Mucosa of rectum (tissue), 2 donors: Measurements from ENCODE around the gene FOXN4.

ENCODE experiments used
- H3K27ac ChIP-seq, 2 donors: one replicate each; pipeline ENCODE4 v1.7.0; 2013; ENCODE audit warnings: inconsistent platforms in 2 of 2, low read depth in 2 of 2, low read length in 2 of 2
- H3K27me3 ChIP-seq, 2 donors: one replicate each; pipeline ENCODE4 v1.7.0; 2013; ENCODE audit warnings: low read length in 2 of 2; ENCODE audit not compliant: control insufficient read depth in 2 of 2, insufficient read depth in 2 of 2
- H3K36me3 ChIP-seq, 2 donors: one replicate each; pipeline ENCODE4 v1.7.0; 2013; ENCODE audit warnings: low read length in 2 of 2; ENCODE audit not compliant: control insufficient read depth in 2 of 2, insufficient read depth in 2 of 2
- H3K4me1 ChIP-seq, 2 donors: one replicate each; pipeline ENCODE4 v1.7.0; 2013; ENCODE audit warnings: low read length in 2 of 2, mild to moderate bottlenecking in 1 of 2; ENCODE audit not compliant: control insufficient read depth in 2 of 2, insufficient read depth in 2 of 2
- H3K4me3 ChIP-seq, 2 donors: one replicate each; pipeline ENCODE4 v1.7.0; 2013; ENCODE audit warnings: low read length in 2 of 2
- H3K9ac ChIP-seq, 2 donors: one replicate each; pipeline ENCODE4 v1.7.0; 2013; ENCODE audit warnings: low read length in 2 of 2, low read depth in 1 of 2, mild to moderate bottlenecking in 1 of 2
- H3K9me3 ChIP-seq, 2 donors: one replicate each; pipeline ENCODE4 v1.7.0; 2013; ENCODE audit warnings: low read length in 2 of 2; ENCODE audit not compliant: control insufficient read depth in 2 of 2
- donor health status: healthy.
- donor health status: Normal muscosa, but diverticular disease.

Gene FOXN4

DNA sequence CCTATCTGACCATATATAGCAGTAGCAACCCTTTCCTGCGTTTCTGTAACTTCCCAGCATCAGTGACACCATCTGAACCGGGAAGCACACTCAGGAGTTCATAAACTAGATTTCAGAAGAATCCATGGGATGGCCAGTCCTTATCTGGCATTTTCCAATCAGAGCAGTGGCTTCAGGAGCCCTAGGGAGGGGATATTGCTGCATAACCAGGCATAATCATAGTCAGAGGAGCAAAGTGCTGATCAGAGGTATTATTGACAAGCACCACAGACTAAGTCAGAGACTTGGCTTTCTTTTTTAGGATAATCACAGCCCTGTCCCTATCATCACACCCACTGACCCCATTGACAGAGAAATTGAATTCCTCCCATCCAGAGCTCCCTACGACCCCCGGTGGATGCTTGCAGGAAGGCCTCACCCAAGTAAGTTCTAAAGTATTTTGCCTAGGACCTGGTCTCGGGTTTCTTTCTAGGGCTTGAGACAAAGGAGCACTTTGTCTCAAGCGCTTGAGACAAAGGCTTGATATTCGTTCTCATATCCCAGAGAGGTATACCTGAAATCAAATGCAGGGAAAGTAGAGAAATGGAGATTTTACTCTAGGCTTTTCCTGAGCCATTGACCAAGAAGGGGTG lies 55.1 kb downstream of the FOXN4 start:
- no peaks in the 10 kb centered on the region for H3K27me3 ChIP-seq
- H3K27ac ChIP-seq = no peak overlapping the region
- H3K36me3 ChIP-seq = peaks cover 41 to 53% of the 10 kb centered on the region in 2 donors
- no peaks in the 10 kb centered on the region for H3K4me1 ChIP-seq
- H3K9ac ChIP-seq = no peak overlapping the region
- no peak overlapping the region for H3K4me3 ChIP-seq
- H3K9me3 ChIP-seq = no peaks in the 10 kb centered on the region

DNA sequence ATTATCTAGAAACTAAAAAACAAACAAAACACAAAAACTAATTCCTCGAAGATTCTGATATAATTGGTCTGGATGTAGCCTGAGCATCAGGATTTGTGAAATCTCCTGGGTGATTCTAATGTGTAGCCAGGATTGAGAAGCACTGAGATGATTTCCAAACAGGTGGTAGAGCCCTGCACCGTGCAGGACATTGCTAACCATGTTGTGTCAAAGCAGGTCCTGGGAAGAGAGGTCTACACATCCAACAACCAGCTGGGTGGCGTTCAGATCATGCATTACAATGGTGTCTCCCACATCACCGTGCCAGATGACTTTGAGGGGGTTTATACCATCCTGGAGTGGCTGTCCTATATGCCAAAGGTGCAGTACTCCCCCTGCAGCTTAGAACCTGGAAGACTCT lies 56.3 kb downstream of the FOXN4 start:
- H3K9ac ChIP-seq = no peak overlapping the region
- no peaks in the 10 kb centered on the region for H3K27me3 ChIP-seq
- H3K27ac ChIP-seq = no peak overlapping the region
- no peak overlapping the region for H3K4me3 ChIP-seq
- H3K9me3 ChIP-seq = no peaks in the 10 kb centered on the region
- H3K4me1 ChIP-seq = peaks cover 5 to 10% of the 10 kb centered on the region in 2 donors
- H3K36me3 ChIP-seq = peaks cover 32 to 43% of the 10 kb centered on the region in 2 donors

DNA sequence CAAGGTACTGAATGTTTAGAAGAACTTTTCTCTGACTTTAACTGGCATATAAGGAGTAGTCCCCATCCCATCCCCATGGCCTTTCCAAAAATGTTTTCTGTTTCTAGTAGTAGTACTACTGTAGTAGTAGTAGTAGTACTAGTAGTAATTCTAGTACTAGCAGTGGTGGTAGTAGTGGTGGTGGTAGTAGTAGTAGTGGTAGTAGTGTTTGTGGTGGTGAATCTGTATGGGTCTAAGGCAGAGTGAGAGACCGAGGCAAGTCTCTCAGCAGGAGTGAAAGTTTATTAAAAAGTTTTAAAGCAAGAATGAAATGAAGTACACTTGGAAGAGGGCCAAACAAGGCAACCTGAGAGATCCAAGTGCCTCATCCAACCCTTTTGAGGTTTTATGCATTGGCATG lies 58.6 kb downstream of the FOXN4 start:
- no peaks in the 10 kb centered on the region for H3K9me3 ChIP-seq
- H3K27me3 ChIP-seq = no peaks in the 10 kb centered on the region
- peaks cover 41 to 59% of the 10 kb centered on the region in 2 donors for H3K36me3 ChIP-seq
- H3K4me1 ChIP-seq = peaks cover 5 to 10% of the 10 kb centered on the region in 2 donors
- H3K27ac ChIP-seq = no peak overlapping the region
- no peak overlapping the region for H3K4me3 ChIP-seq
- no peak overlapping the region for H3K9ac ChIP-seq

DNA sequence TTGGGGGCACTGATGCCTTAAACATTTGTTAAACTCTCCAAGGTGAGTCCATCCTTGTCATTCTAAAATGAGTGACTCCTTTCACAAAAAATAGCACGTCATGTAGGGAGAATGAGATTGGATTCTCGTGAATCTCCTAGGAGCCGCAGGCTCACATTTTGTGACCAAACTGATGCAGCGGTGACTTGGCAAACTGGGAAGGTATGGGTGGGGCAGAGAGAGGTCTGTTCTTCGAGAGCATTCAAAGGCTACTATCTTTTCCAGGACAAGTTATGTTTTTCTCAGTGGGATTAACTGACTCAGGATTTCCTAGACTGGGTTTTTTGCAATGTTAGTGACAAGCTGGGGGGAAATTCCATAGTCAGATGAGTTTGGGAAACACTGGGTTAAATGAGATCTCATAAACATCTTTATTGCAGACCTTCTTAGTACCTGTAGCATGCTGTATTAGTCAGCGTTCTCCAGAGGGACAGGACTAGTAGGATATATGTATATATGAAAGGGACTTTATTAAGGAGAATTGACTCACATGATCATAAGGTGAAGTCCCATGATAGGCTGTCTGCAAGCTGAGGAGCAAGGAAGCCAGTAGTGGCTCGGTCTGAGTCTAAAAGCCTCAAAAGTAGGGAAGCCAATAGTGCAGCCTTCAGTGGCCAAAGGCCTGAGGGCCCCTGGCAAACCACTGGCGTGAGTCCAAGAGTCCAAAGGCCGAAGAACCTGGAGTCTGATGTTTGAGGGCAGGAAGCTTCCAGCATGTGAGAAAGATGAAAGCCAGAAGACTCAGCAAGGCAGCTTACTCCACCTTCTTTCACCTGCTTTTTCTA lies 61.0 kb downstream of the FOXN4 start:
- Histone ChIP-seq H3K36me3 (peaks cover 40 to 46% of the 10 kb centered on the region in 2 donors), H3K4me3 (no peak overlapping the region), H3K27ac (no peak overlapping the region), H3K27me3 (no peaks in the 10 kb centered on the region), H3K4me1 (peaks cover 5 to 10% of the 10 kb centered on the region in 2 donors), H3K9ac (no peak overlapping the region), H3K9me3 (no peaks in the 10 kb centered on the region)

DNA sequence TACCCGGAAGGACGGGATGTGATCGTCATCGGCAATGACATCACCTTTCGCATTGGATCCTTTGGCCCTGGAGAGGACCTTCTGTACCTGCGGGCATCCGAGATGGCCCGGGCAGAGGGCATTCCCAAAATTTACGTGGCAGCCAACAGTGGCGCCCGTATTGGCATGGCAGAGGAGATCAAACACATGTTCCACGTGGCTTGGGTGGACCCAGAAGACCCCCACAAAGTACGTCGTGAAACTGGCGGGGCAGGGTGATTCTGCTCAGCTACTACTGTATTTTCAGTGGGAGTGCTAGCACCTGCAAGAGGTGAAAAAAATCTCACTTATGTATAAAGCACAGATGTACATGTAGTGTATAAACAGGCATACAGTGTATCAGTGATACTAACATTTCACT lies 62.9 kb downstream of the FOXN4 start:
- H3K9me3 ChIP-seq = no peaks in the 10 kb centered on the region
- peaks cover 39 to 54% of the 10 kb centered on the region in 2 donors for H3K36me3 ChIP-seq
- peaks cover 5 to 10% of the 10 kb centered on the region in 2 donors for H3K4me1 ChIP-seq
- H3K4me3 ChIP-seq = no peak overlapping the region
- no peak overlapping the region for H3K27ac ChIP-seq
- no peaks in the 10 kb centered on the region for H3K27me3 ChIP-seq
- H3K9ac ChIP-seq = no peak overlapping the region

DNA sequence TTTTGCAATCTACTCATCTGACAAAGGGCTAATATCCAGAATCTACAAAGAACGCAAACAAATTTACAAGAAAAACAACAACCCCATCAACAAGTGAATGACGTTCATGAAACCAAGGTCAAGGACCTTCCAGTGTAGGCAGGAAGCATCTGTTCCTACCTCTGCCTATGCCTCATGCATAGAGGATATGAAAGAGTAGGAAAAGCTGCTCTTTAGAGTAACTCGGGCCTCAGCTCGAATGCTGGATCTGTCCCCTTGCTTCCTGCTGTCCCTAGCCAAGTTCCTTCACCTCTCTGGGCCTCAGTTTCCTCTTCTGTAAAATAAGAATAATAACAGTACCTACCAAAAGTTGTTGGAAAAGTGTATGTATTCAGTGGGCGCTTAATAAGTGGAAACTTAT lies 65.0 kb downstream of the FOXN4 start:
- H3K27ac ChIP-seq = no peak overlapping the region
- H3K9ac ChIP-seq = no peak overlapping the region
- peaks cover 51 to 65% of the 10 kb centered on the region in 2 donors for H3K36me3 ChIP-seq
- H3K9me3 ChIP-seq = no peaks in the 10 kb centered on the region
- H3K4me1 ChIP-seq = peaks cover 5 to 10% of the 10 kb centered on the region in 2 donors
- H3K4me3 ChIP-seq = no peak overlapping the region
- no peaks in the 10 kb centered on the region for H3K27me3 ChIP-seq

DNA sequence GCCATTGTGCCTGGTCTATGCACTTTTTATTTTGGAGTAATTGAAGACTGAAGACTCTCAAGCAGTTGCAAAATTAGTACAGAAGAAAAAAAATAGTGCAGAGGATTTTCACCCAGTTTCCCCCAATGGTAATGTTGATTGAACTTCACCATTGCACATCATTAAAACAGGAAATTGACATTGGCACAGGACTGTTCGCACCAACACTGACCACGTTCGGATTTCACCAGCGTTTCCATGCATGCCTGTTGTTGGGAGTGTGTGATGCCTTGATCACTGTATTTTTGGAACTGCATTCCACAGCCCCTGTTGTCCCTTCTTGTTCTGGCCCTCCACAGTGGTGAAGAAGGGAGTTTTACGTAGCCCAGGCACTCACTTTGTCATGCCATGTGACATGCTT lies 67.1 kb downstream of the FOXN4 start:
- Histone ChIP-seq H3K27me3 (no peaks in the 10 kb centered on the region), H3K4me1 (no peaks in the 10 kb centered on the region), H3K27ac (no peak overlapping the region), H3K9me3 (no peaks in the 10 kb centered on the region), H3K9ac (no peak overlapping the region), H3K4me3 (no peak overlapping the region), H3K36me3 (peaks cover 54 to 63% of the 10 kb centered on the region in 2 donors)

DNA sequence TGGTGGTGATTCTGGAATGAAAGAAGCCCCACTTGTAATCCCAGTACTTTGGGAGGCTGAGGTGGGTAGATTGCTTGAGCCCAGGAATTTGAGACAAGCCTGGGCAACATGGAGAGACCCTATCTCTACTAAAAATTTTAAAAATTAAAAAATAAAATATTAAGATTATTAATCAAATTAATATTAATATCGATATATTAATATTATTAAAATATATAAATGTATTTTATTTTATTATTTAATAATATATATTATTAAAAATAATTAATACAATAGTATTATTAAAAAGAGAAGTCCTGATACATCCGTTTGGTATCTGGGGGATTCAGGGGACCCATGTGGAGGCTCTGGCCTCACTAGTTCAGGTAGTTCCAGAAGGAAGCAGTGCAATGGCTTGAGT lies 68.7 kb downstream of the FOXN4 start:
- peaks cover 45 to 61% of the 10 kb centered on the region in 2 donors for H3K36me3 ChIP-seq

DNA sequence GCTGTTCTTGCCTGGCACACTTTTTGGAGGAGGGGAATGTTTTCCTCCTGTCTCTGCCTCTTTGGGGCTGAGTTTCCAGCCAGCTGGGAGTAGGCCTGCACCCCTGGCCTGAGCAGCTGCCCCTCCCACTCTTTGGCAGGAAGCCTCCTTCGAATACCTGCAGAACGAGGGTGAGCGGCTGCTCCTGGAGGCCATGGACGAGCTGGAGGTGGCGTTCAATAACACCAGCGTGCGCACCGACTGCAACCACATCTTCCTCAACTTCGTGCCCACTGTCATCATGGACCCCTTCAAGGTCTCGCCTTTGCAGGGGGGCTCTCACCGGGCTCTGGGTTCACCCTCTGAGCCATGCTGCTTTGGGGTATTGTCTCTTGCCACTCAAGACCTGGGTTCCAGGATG lies 69.4 kb downstream of the FOXN4 start:
- H3K36me3 ChIP-seq = peaks cover 43 to 63% of the 10 kb centered on the region in 2 donors
- no peaks in the 10 kb centered on the region for H3K27me3 ChIP-seq
- H3K9ac ChIP-seq = no peak overlapping the region
- no peak overlapping the region for H3K27ac ChIP-seq
- H3K4me3 ChIP-seq = no peak overlapping the region
- H3K4me1 ChIP-seq = no peaks in the 10 kb centered on the region
- H3K9me3 ChIP-seq = no peaks in the 10 kb centered on the region

More for the DNA sequence above, 68.7 kb downstream of the FOXN4 start:
- Histone ChIP-seq H3K27ac (no peak overlapping the region), H3K4me1 (no peaks in the 10 kb centered on the region), H3K27me3 (no peaks in the 10 kb centered on the region), H3K9ac (no peak overlapping the region), H3K9me3 (no peaks in the 10 kb centered on the region), H3K4me3 (no peak overlapping the region)

DNA sequence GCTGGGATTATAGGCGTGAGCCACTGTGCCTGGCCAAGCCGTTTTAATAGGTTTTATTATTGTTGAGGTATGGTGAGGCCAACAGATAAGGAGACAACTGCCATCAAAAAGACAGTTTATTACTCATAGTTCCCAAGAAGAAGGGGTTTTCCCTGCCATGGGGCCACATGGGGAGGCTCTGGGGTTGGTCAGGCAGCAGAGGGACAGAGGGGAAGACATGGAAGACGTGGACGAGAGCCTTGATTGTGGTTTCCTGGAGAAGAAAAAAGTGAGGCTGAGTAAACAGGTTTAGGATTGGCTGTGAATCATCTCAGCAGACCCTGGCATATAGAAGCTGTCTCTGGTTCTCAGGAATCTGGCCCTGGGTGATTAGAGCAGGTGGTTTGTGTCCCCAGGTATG lies 69.9 kb downstream of the FOXN4 start:
- Histone ChIP-seq H3K9me3 (no peaks in the 10 kb centered on the region), H3K4me3 (no peak overlapping the region), H3K4me1 (no peaks in the 10 kb centered on the region), H3K27me3 (no peaks in the 10 kb centered on the region), H3K36me3 (peaks cover 42 to 64% of the 10 kb centered on the region in 2 donors), H3K9ac (no peak overlapping the region), H3K27ac (no peak overlapping the region)
